DND-41 (cell line): ENCODE measurements around the gene DLG2.

ENCODE experiments used
- ATAC-seq: fragments of 200-7000 bp; cut with Tn5 transposase; 3 replicates; pipeline ENCODE4 v1.9.1; 2021; ENCODE audit warnings: low read depth; ENCODE audit not compliant: insufficient read depth
- DNase-seq: peaks from one replicate; pipeline ENCODE4 v3.0.0-alpha.2; 2020
- H2AFZ ChIP-seq: 2 replicates; pipeline ENCODE4 v1.6.0; 2012; ENCODE audit warnings: low read depth, low read length
- H3K27ac ChIP-seq: 2 replicates; pipeline ENCODE4 v1.5.1; 2012; ENCODE audit warnings: low read length, inconsistent platforms
- H3K27me3 ChIP-seq: fragments of 200-600 bp; sonication (generic); 2 replicates; pipeline ENCODE4 v1.6.0; 2012; ENCODE audit warnings: low read length, mild to moderate bottlenecking, inconsistent platforms; ENCODE audit not compliant: insufficient read depth, poor library complexity
- H3K36me3 ChIP-seq: 2 replicates; pipeline ENCODE4 v1.5.1; 2012; ENCODE audit warnings: low read length, inconsistent platforms; ENCODE audit not compliant: insufficient read depth
- H3K4me1 ChIP-seq: 2 replicates; pipeline ENCODE4 v1.5.1; 2012; ENCODE audit warnings: mild to moderate bottlenecking, low read length; ENCODE audit not compliant: insufficient read depth
- H3K4me2 ChIP-seq: 2 replicates; pipeline ENCODE4 v1.6.0; 2012; ENCODE audit warnings: mild to moderate bottlenecking, moderate library complexity, low read length, inconsistent platforms; ENCODE audit not compliant: insufficient read depth
- H3K4me3 ChIP-seq, 2 experiments: fragments of 200-600 bp in 1 of 2; shearing (Covaris generic) in 1 of 2; 2 replicates each; pipeline ENCODE4 v1.5.1; 2012 to 2016; ENCODE audit warnings: inconsistent platforms in 2 of 2, low read length in 2 of 2, mild to moderate bottlenecking in 2 of 2, low read depth in 1 of 2, moderate library complexity in 1 of 2
- H3K79me2 ChIP-seq: 2 replicates; pipeline ENCODE4 v1.6.0; 2012; ENCODE audit warnings: low read length, inconsistent platforms; ENCODE audit not compliant: insufficient read depth
- H3K9ac ChIP-seq: 2 replicates; pipeline ENCODE4 v1.6.0; 2012; ENCODE audit warnings: low read depth, mild to moderate bottlenecking, inconsistent platforms, low read length, moderate library complexity
- H3K9me3 ChIP-seq: 2 replicates; pipeline ENCODE4 v1.5.1; 2012; ENCODE audit warnings: low read length, moderate library complexity, mild to moderate bottlenecking, inconsistent platforms; ENCODE audit not compliant: insufficient read depth, severe bottlenecking
- H4K20me1 ChIP-seq: 2 replicates; pipeline ENCODE4 v1.6.0; 2012; ENCODE audit warnings: low read length; ENCODE audit not compliant: insufficient read depth
- CTCF ChIP-seq: IDR thresholded peaks from 2 replicates; pipeline ENCODE4 v1.5.1; 2012; ENCODE audit warnings: borderline replicate concordance, low read length, moderate library complexity, mild to moderate bottlenecking; ENCODE audit not compliant: poor library complexity, severe bottlenecking; ENCODE audit errors: extremely low read depth
- EZH2 ChIP-seq: IDR thresholded peaks from 3 replicates; pipeline ENCODE4 v1.6.1; 2012; ENCODE audit warnings: borderline replicate concordance, low read depth, mild to moderate bottlenecking, moderate library complexity, low read length, inconsistent platforms; ENCODE audit not compliant: severe bottlenecking

The DLG2 gene

GRCh38 chr11:83629775-83630174, 1997.4 kb downstream of the DLG2 start:
- Histone ChIP-seq H4K20me1 (no peaks in the 10 kb centered on the region), H3K9ac (no peak overlapping the region), H3K4me1 (no peaks in the 10 kb centered on the region), H3K9me3 (no peaks in the 10 kb centered on the region), H3K27me3 (no peaks in the 10 kb centered on the region), H3K4me3 (no peak overlapping the region), H3K36me3 (no peaks in the 10 kb centered on the region), H3K27ac (no peak overlapping the region), H3K79me2 (no peaks in the 10 kb centered on the region), H3K4me2 (no peak overlapping the region), H2AFZ (no peak overlapping the region)
- DNase-seq (no peak), ATAC-seq (no peak)
- no peak for TF ChIP-seq EZH2
- TF ChIP-seq CTCF = no peak

- TF ChIP-seq CTCF (no peak), EZH2 (no peak)
- Histone ChIP-seq H3K9ac (no peak overlapping the region), H3K4me3 (no peak overlapping the region), H2AFZ (no peak overlapping the region), H3K36me3 (no peaks in the 10 kb centered on the region), H3K79me2 (no peaks in the 10 kb centered on the region), H3K4me1 (no peaks in the 10 kb centered on the region), H3K27ac (no peak overlapping the region), H3K27me3 (no peaks in the 10 kb centered on the region), H4K20me1 (no peaks in the 10 kb centered on the region), H3K9me3 (no peaks in the 10 kb centered on the region), H3K4me2 (no peak overlapping the region)
- DNase-seq (no peak), ATAC-seq (no peak)
Measured at GRCh38 chr11:83628622-83629355, 1998.4 kb downstream of the DLG2 start.

GRCh38 chr11:83625336-83625735, 2001.8 kb downstream of the DLG2 start:
- H3K4me3 ChIP-seq = no peak overlapping the region

More at GRCh38 chr11:83625336-83625735, 2001.8 kb downstream of the DLG2 start:
- H4K20me1 ChIP-seq = no peaks in the 10 kb centered on the region
- no peaks in the 10 kb centered on the region for H3K27me3 ChIP-seq
- no peak overlapping the region for H2AFZ ChIP-seq
- DNase-seq (no peak), ATAC-seq (no peak)
- TF ChIP-seq EZH2 = no peak
- no peak for TF ChIP-seq CTCF
- no peak overlapping the region for H3K9ac ChIP-seq
- H3K4me2 ChIP-seq = no peak overlapping the region
- no peaks in the 10 kb centered on the region for H3K9me3 ChIP-seq
- no peaks in the 10 kb centered on the region for H3K79me2 ChIP-seq
- H3K4me1 ChIP-seq = no peaks in the 10 kb centered on the region
- no peaks in the 10 kb centered on the region for H3K36me3 ChIP-seq
- no peak overlapping the region for H3K27ac ChIP-seq
